NT2/D1 (cell line): ENCODE data around the gene CTIF.

Experiments used
- DNase-seq: peaks from one replicate; pipeline ENCODE4 v3.0.0-alpha.2; 2011; ENCODE audit warnings: low read depth, low spot score
- H3K27me3 ChIP-seq: 2 replicates; pipeline ENCODE4 v1.6.0; 2011; ENCODE audit warnings: mild to moderate bottlenecking; ENCODE audit not compliant: insufficient read length, insufficient read depth
- H3K36me3 ChIP-seq: 2 replicates; pipeline ENCODE4 v1.6.1; 2011; ENCODE audit warnings: mild to moderate bottlenecking, low read length, mixed read lengths; ENCODE audit not compliant: insufficient read depth, insufficient read length
- H3K4me1 ChIP-seq: 2 replicates; pipeline ENCODE4 v1.5.1; 2011; ENCODE audit not compliant: insufficient read depth, insufficient read length
- H3K4me3 ChIP-seq: 2 replicates; pipeline ENCODE4 v1.5.1; 2011; ENCODE audit warnings: low read depth; ENCODE audit not compliant: insufficient read length
- H3K9ac ChIP-seq: 2 replicates; pipeline ENCODE4 v1.6.0; 2011; ENCODE audit warnings: low read depth; ENCODE audit not compliant: insufficient read length
- H3K9me3 ChIP-seq: 2 replicates; pipeline ENCODE4 v1.5.1; 2011; ENCODE audit warnings: mild to moderate bottlenecking, low read length; ENCODE audit not compliant: insufficient read depth
- SUZ12 ChIP-seq: IDR thresholded peaks from 2 replicates; pipeline ENCODE4 v1.6.1; 2011; ENCODE audit not compliant: insufficient read length, insufficient read depth; ENCODE audit errors: extremely low read depth
- YY1 ChIP-seq: IDR thresholded peaks from 2 replicates; pipeline ENCODE4 v1.6.1; 2011; ENCODE audit not compliant: insufficient read length, insufficient read depth
- ZNF274 ChIP-seq: IDR thresholded peaks from 2 replicates; pipeline ENCODE4 v1.6.1; 2011; ENCODE audit warnings: mild to moderate bottlenecking, low read depth, low read length

The CTIF gene

DNA sequence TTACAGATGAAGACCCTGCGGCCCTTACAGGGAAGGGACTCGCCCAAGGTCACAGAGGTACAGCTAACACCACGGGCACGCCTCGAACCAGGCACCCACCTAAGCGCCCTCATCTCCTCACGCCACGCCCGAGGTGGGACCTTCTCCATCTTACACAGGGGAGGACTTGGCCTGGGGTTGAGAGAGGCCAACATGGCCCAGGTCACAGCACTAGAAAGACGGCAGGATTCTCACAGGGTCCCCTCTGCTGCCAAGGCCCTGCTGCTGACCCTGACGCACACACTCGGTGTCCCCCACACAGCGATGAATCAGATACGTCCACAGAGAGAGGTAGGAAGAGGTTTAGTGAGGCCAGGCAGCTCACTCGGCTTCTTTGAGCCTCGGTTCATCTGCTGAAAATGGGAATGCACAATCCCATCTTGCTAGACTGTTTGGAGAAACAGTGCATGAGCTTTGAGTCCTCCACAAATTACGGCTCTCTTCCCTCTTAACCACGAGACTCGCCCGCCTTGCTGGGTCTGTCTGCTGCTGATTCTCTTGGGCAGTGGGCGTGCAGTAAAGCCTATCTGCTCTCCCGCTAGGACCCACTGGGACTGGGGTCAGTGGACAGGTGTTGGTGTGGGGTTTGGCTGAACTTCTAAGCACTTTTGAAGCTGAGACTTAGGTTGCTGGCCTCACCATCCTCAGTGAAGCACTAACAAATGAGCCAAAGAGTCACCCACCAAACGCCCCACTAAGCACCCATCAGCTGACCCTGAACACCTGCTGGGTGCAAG lies 332.7 kb downstream of the CTIF start:
- no peak for DNase-seq
- no peaks in the 10 kb centered on the region for H3K9me3 ChIP-seq
- no peak overlapping the region for H3K4me3 ChIP-seq
- TF ChIP-seq SUZ12 (no peak), YY1 (no peak), ZNF274 (no peak)
- peaks cover 4% of the 10 kb centered on the region for H3K4me1 ChIP-seq
- no peaks in the 10 kb centered on the region for H3K36me3 ChIP-seq
- no peak overlapping the region for H3K9ac ChIP-seq
- H3K27me3 ChIP-seq = no peaks in the 10 kb centered on the region

DNA sequence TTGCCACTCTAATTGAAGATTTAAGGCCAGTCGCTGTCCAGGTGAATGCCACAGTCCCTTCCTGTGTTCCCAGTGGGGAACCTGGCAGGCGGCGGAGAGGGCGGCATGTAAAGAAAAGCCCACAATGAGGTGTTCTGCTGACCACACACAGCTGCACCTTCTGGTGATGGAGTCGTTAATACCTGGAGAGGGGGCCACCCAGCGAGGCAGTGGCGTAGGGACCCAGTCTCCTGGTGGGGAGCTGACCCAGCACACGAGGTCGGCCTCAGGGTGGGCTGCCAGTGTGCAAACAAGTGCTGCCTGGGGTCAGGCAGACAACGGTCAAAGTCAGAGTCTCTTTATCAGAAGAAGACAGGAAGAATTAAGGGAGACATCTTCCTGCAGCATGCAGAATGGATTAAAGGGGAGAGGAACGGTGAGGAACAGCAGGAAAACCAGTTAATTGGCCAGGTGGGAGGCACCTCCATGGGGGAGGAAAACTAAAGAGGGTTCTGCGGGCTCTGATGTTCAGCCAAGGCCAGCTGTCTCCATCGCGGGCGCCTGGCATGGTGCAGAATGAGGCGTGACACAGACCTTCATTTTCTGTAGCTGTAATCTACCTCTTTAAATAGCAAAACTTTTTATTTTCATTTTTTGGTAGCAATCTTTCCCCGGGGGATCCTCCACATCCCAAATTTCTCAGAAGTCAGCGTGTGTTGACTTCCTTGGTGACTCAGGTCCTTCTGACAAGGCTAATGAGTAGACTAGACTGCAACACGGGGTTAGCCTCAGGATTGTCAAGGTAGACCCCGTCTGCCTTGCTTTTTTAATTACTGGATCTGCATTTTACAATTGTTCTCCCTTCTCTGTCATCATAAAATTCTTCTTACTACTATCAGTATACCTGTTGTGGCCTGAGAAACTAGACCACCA lies 333.7 kb downstream of the CTIF start:
- no peak for DNase-seq
- Histone ChIP-seq H3K4me1 (peaks cover 4% of the 10 kb centered on the region), H3K4me3 (no peak overlapping the region)

DNA sequence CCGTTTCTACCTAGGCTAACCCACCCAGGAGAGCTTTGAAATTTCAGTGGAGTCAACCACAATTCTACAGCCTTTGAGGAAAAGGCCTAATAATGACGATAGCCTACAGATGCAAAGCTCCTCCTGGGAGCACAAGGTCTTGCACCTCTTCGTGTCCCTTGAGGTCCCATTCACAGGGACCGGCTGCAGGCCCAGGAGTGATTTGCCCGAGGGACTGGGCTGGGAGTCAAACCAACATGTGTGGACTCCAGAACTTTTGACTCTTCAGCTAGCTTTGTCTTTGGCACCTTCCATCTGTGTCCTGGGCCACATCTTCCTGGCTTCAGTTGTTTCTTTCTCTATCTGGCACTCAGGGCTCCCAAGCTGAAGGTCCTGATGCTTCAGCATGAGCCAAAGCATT lies 335.4 kb downstream of the CTIF start:
- DNase-seq = no peak
- no peaks in the 10 kb centered on the region for H3K36me3 ChIP-seq
- H3K4me1 ChIP-seq = peaks cover 4% of the 10 kb centered on the region
- H3K27me3 ChIP-seq = no peaks in the 10 kb centered on the region
- TF ChIP-seq SUZ12 = no peak
- no peak for TF ChIP-seq YY1
- no peak for TF ChIP-seq ZNF274
- H3K9me3 ChIP-seq = no peaks in the 10 kb centered on the region
- H3K9ac ChIP-seq = no peak overlapping the region
- H3K4me3 ChIP-seq = no peak overlapping the region

More for the DNA sequence above, 333.7 kb downstream of the CTIF start:
- no peaks in the 10 kb centered on the region for H3K27me3 ChIP-seq
- TF ChIP-seq YY1 (no peak), SUZ12 (no peak)
- H3K9me3 ChIP-seq = no peaks in the 10 kb centered on the region
- no peaks in the 10 kb centered on the region for H3K36me3 ChIP-seq
- H3K9ac ChIP-seq = no peak overlapping the region

DNA sequence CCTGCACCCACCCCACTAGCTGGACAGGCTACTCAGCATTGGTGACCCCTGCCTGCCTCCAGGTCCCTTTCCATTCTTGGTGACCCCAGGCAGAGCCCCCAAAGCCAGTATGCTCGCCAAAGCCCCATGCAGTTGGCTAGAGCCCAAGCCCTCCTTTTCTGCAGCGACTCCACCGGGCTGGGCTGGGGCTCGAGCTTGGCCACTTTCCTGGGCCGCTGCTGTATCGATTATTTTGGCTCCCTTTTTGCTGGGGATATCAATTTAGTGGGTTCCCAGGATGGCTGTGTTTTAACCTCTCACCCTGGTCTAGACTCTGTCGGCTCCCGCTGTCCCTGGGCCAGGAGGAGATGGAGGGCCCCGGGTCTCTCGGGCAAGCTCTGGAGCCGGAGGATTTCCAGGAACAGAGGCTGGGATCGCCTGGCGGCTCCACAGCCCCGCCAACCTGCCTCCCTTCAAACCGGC lies 335.9 kb downstream of the CTIF start:
- TF ChIP-seq SUZ12 (no peak), YY1 (no peak), ZNF274 (no peak)
- Histone ChIP-seq H3K9me3 (no peaks in the 10 kb centered on the region), H3K27me3 (no peaks in the 10 kb centered on the region), H3K4me1 (peaks cover 4% of the 10 kb centered on the region), H3K4me3 (no peak overlapping the region), H3K9ac (no peak overlapping the region), H3K36me3 (no peaks in the 10 kb centered on the region)
- no peak for DNase-seq

DNA sequence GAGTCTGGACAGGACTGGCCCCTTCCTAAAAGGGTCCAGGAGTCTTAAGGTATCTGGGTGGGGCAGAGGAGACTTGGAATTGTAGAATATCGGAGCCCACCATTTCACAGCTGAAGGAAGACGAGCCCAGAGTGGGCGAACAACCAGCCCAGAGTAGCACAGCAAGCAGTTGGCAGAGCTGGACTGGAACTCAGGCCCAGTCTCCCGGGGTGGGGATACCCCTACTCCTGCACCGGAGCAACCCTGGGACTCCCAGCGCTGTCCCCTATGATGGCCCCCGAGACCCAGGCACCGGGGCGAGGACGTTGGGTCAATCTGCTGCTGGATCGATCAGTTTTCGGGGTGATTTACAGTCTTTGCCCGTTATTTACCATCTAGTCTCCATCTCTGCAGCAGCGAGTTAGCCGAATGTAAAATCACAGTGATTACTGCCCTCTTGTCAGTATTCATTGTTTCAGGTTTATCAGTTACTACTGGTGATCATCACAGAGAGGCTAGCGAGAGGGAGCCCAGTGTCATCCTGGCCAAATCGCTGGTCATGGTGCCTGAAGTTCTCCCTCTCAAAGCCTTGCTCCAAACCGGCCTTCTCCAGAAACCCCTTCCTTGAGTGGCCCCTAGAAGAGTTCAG lies 336.6 kb downstream of the CTIF start:
- Histone ChIP-seq H3K4me1 (peaks cover 4% of the 10 kb centered on the region), H3K27me3 (no peaks in the 10 kb centered on the region), H3K36me3 (no peaks in the 10 kb centered on the region), H3K4me3 (no peak overlapping the region), H3K9me3 (no peaks in the 10 kb centered on the region), H3K9ac (no peak overlapping the region)
- DNase-seq = no peak
- TF ChIP-seq ZNF274 (no peak), YY1 (no peak), SUZ12 (no peak)

DNA sequence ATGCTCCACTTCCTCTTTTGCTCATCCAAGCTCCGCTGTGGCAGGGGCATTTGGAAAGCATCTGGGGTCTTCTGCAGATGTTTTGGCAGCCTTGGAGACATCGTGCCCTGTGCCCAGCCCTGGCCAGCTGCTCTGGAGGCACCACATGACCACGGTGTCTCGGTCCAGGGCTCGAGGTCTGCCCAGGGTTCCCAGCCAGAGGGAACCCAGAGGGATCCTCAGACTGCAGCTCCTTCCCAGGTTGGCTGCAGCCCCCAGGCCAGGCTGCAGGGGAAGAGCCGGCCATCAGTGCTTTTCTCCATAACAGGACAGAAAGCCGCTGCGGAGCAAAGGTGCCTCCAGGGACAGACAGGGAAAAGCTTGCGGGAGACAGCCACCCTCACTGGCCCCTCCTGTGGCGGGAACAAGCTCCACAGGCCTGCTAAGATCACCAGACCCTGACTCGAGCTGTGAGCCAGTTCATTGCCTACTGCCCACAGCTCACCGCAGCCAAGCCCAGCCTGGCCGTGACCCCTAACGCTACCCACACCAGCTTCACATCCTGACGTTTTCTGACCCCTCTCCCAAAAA lies 337.2 kb downstream of the CTIF start:
- peaks cover 4% of the 10 kb centered on the region for H3K4me1 ChIP-seq
- no peak for DNase-seq

More for the DNA sequence above, 337.2 kb downstream of the CTIF start:
- Histone ChIP-seq H3K9me3 (no peaks in the 10 kb centered on the region), H3K4me3 (no peak overlapping the region), H3K36me3 (no peaks in the 10 kb centered on the region), H3K27me3 (no peaks in the 10 kb centered on the region), H3K9ac (no peak overlapping the region)
- no peak for TF ChIP-seq YY1
- no peak for TF ChIP-seq SUZ12
- no peak for TF ChIP-seq ZNF274
